A673 (cell line): Measurements from ENCODE around the gene SLC5A3. TPM values are rescaled to one million over a fixed set of nuclear protein-coding genes. Genes with fewer than 3 reads are reported as not detected.

ENCODE experiments used
- BruUV-seq: library from RNA; stranded (reverse); fragments of 400-500 nt; replicated peaks from 2 replicates; lab custom pipeline; 2021; lab: Mats Ljungman, UMichigan
- CTCF ChIA-PET: fragments of 300-600 bp; sonication (Branson Sonifier 250); formaldehyde crosslinking; loops from one replicate; lab custom pipeline; 2022; ENCODE audit warnings: antibody characterized with exemption; lab: Charles Lee
- POLR2A ChIA-PET: fragments of 300-600 bp; sonication (Branson Sonifier 250); formaldehyde crosslinking; loops from one replicate; lab custom pipeline; 2022; ENCODE audit warnings: antibody characterized with exemption; ENCODE audit not compliant: low non-redundant PET; lab: Charles Lee
- DNase-seq: peaks from one replicate; pipeline ENCODE4 v3.0.0-alpha.2; 2015; ENCODE audit warnings: low spot score
- H3K27ac ChIP-seq: fragments of 200-600 bp; sonication (generic); 2 replicates; pipeline ENCODE4 v1.5.1; 2016; ENCODE audit warnings: mixed run types, low read depth, mild to moderate bottlenecking, mixed read lengths, antibody characterized with exemption, low read length; ENCODE audit not compliant: poor library complexity, severe bottlenecking
- H3K27me3 ChIP-seq: fragments of 200-600 bp; sonication (generic); replicated peaks from 2 replicates; pipeline ENCODE4 v1.6.1; 2017; ENCODE audit warnings: mixed run types, low read depth, mild to moderate bottlenecking, mixed read lengths, antibody characterized with exemption, low read length; ENCODE audit not compliant: insufficient read depth, poor library complexity
- H3K36me3 ChIP-seq: fragments of 200-600 bp; sonication (generic); 2 replicates; pipeline ENCODE4 v1.6.1; 2016; ENCODE audit warnings: mixed run types, mild to moderate bottlenecking, mixed read lengths, antibody characterized with exemption, low read length; ENCODE audit not compliant: insufficient read depth, poor library complexity, severe bottlenecking
- H3K4me1 ChIP-seq: fragments of 200-600 bp; sonication (generic); 2 replicates; pipeline ENCODE4 v1.6.1; 2017; ENCODE audit warnings: mixed run types, mild to moderate bottlenecking, mixed read lengths, antibody characterized with exemption, low read length; ENCODE audit not compliant: insufficient read depth, poor library complexity, severe bottlenecking
- H3K4me3 ChIP-seq: fragments of 200-600 bp; sonication (generic); 2 replicates; pipeline ENCODE4 v1.5.1; 2016; ENCODE audit warnings: low read depth, mixed run types, mild to moderate bottlenecking, mixed read lengths, low read length; ENCODE audit not compliant: poor library complexity, severe bottlenecking
- H3K9me3 ChIP-seq: fragments of 200-600 bp; sonication (generic); 2 replicates; pipeline ENCODE4 v1.6.1; 2016; ENCODE audit warnings: mixed run types, low read depth, mild to moderate bottlenecking, mixed read lengths, antibody characterized with exemption, low read length; ENCODE audit not compliant: poor library complexity, severe bottlenecking
- CTCF ChIP-seq: fragments of 300-800, 200-600 bp; sonication (generic); conservative IDR thresholded peaks from 2 replicates; pipeline ENCODE4 v1.5.1; 2017; ENCODE audit warnings: low read depth, mild to moderate bottlenecking, antibody characterized with exemption, low read length, moderate library complexity, mixed read lengths
- EZH2 ChIP-seq: fragments of 200-600 bp; sonication (generic); IDR thresholded peaks from 2 replicates; pipeline ENCODE4 v1.6.1; 2017; ENCODE audit warnings: borderline replicate concordance, low read depth, mild to moderate bottlenecking, mixed read lengths, antibody characterized with exemption, low read length; ENCODE audit not compliant: poor library complexity, severe bottlenecking
- intact Hi-C: fragments of 100-400 bp; cut with micrococcal nuclease; formaldehyde crosslinking; loops from one replicate; pipeline ENCODE4 v1.10.0; 2022; ENCODE audit not compliant: unreplicated experiment
- total RNA-seq: library from RNA; stranded (reverse); gene quantifications from 2 replicates; pipeline ENCODE4 v1.2.3, GENCODE V29; 2021

The SLC5A3 gene
- total RNA-seq, 1 experiment from 2014 or later: 20.5 TPM

GRCh38 chr21:34122047-34122446, 48.7 kb downstream of the SLC5A3 start:
- no peaks in the 10 kb centered on the region for H3K4me1 ChIP-seq
- intact Hi-C loops: no loop called here
- H3K27me3 ChIP-seq: no peaks in the 10 kb centered on the region
- no peak overlapping the region for H3K4me3 ChIP-seq
- ChIA-PET CTCF (no interaction called here), POLR2A (no interaction called here)
- no TSS peak for BruUV-seq
- DNase-seq: no peak
- no peak overlapping the region for H3K27ac ChIP-seq
- no peak for TF ChIP-seq CTCF
- TF ChIP-seq EZH2: no peak
- no peaks in the 10 kb centered on the region for H3K9me3 ChIP-seq
- H3K36me3 ChIP-seq: no peaks in the 10 kb centered on the region

Other genes starting within 250 kb of the SLC5A3 start
- 254 and 255 TPM in 2 replicates for gene ATP5PO, start 157.8 kb upstream of the SLC5A3 start, total RNA-seq
- 99.7 and 115 TPM in 2 replicates for gene MRPS6, start within 50 bp of the SLC5A3 start, total RNA-seq